ENCODE results near the gene GMDS. TPM values are rescaled to one million over a fixed set of nuclear protein-coding genes. Genes with fewer than 3 reads are reported as not detected.

The GMDS gene
- total and polyA plus RNA-seq, 2 of the 13 experiments (the other 11 are each of a cell fraction or from before 2014, with no cell fraction given): 64.4 to 112 TPM

DNA sequence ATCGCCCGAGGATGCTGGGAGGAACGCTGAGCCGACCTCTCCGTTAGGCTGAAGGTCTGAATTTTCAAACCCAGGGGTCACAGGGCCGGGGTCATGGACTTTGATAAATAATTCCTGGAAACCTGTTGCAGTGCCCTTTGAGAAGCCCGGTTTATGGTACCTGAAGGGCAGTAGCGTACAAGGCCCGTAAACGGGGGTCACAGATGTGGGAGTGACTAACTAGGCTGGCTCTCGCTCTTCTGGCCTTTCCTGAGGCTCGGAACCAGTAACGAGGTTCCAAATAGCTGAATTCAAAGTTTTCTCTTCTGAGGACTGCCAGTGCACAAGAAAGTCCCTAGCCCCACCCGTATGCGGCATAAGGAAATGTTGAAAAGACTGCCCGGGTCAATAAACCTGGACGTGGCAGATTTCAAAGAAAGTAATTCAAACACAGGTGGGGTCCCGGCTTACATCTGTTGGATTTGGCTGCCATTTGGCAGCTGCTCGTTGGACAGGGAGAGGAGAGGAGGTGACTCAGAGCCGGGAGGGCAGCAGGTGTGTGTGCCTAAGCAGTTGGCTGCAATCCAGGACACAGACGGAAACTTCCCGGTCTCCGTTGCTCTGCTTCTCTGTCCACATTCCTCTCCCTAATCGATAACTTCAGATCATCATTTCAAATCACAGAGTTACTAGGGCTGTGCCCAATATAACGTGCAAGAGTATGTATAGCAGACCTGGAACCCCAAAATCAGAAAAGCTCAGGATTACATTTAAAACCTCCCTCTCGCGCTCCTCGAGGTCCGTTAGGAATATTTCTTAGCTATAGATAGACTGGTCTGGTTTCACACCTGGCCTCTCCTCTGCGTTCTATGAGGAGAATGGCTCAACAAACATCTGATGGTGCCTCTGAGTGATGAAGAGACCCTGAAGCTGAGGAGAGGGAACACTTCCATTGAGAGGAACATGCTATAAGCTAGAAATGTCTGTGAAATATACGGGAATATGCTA, 765 bp upstream of the GMDS start (continued):
- TF ChIP-seq, protein P1, sequence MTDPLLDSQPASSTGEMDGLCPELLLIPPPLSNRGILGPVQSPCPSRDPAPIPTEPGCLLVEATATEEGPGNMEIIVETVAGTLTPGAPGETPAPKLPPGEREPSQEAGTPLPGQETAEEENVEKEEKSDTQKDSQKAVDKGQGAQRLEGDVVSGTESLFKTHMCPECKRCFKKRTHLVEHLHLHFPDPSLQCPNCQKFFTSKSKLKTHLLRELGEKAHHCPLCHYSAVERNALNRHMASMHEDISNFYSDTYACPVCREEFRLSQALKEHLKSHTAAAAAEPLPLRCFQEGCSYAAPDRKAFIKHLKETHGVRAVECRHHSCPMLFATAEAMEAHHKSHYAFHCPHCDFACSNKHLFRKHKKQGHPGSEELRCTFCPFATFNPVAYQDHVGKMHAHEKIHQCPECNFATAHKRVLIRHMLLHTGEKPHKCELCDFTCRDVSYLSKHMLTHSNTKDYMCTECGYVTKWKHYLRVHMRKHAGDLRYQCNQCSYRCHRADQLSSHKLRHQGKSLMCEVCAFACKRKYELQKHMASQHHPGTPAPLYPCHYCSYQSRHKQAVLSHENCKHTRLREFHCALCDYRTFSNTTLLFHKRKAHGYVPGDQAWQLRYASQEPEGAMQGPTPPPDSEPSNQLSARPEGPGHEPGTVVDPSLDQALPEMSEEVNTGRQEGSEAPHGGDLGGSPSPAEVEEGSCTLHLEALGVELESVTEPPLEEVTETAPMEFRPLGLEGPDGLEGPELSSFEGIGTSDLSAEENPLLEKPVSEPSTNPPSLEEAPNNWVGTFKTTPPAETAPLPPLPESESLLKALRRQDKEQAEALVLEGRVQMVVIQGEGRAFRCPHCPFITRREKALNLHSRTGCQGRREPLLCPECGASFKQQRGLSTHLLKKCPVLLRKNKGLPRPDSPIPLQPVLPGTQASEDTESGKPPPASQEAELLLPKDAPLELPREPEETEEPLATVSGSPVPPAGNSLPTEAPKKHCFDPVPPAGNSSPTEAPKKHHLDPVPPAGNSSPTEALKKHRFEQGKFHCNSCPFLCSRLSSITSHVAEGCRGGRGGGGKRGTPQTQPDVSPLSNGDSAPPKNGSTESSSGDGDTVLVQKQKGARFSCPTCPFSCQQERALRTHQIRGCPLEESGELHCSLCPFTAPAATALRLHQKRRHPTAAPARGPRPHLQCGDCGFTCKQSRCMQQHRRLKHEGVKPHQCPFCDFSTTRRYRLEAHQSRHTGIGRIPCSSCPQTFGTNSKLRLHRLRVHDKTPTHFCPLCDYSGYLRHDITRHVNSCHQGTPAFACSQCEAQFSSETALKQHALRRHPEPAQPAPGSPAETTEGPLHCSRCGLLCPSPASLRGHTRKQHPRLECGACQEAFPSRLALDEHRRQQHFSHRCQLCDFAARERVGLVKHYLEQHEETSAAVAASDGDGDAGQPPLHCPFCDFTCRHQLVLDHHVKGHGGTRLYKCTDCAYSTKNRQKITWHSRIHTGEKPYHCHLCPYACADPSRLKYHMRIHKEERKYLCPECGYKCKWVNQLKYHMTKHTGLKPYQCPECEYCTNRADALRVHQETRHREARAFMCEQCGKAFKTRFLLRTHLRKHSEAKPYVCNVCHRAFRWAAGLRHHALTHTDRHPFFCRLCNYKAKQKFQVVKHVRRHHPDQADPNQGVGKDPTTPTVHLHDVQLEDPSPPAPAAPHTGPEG (CRISPR knock-in tag; IDR thresholded peaks at IDR 0.05): 0 out of 2 replicates have a peak, but pooled peaks have one; percentile 17
- TF ChIP-seq HOXA3 (CRISPR knock-in tag; IDR thresholded peaks at IDR 0.05): peak; percentile 54; the same call in 1 of the 2 replicates
- TF ChIP-seq, protein P2, sequence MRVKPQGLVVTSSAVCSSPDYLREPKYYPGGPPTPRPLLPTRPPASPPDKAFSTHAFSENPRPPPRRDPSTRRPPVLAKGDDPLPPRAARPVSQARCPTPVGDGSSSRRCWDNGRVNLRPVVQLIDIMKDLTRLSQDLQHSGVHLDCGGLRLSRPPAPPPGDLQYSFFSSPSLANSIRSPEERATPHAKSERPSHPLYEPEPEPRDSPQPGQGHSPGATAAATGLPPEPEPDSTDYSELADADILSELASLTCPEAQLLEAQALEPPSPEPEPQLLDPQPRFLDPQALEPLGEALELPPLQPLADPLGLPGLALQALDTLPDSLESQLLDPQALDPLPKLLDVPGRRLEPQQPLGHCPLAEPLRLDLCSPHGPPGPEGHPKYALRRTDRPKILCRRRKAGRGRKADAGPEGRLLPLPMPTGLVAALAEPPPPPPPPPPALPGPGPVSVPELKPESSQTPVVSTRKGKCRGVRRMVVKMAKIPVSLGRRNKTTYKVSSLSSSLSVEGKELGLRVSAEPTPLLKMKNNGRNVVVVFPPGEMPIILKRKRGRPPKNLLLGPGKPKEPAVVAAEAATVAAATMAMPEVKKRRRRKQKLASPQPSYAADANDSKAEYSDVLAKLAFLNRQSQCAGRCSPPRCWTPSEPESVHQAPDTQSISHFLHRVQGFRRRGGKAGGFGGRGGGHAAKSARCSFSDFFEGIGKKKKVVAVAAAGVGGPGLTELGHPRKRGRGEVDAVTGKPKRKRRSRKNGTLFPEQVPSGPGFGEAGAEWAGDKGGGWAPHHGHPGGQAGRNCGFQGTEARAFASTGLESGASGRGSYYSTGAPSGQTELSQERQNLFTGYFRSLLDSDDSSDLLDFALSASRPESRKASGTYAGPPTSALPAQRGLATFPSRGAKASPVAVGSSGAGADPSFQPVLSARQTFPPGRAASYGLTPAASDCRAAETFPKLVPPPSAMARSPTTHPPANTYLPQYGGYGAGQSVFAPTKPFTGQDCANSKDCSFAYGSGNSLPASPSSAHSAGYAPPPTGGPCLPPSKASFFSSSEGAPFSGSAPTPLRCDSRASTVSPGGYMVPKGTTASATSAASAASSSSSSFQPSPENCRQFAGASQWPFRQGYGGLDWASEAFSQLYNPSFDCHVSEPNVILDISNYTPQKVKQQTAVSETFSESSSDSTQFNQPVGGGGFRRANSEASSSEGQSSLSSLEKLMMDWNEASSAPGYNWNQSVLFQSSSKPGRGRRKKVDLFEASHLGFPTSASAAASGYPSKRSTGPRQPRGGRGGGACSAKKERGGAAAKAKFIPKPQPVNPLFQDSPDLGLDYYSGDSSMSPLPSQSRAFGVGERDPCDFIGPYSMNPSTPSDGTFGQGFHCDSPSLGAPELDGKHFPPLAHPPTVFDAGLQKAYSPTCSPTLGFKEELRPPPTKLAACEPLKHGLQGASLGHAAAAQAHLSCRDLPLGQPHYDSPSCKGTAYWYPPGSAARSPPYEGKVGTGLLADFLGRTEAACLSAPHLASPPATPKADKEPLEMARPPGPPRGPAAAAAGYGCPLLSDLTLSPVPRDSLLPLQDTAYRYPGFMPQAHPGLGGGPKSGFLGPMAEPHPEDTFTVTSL (CRISPR knock-in tag; IDR thresholded peaks at IDR 0.05; ENCODE audit: borderline replicate concordance): peak; percentile 59; the same call in 1 of the 2 replicates
- no peak for TF ChIP-seq ATF7 (IDR thresholded peaks at IDR 0.05)
- no peak; the same call in 1 of the 2 replicates for TF ChIP-seq ATF7 (CRISPR knock-in tag; IDR thresholded peaks at IDR 0.05)
- no peak for TF ChIP-seq PRDM15 (CRISPR knock-in tag; IDR thresholded peaks at IDR 0.05)
- peak; percentile 71 for TF ChIP-seq ZNF317 (CRISPR knock-in tag; IDR thresholded peaks at IDR 0.05)
- TF ChIP-seq, protein P3, sequence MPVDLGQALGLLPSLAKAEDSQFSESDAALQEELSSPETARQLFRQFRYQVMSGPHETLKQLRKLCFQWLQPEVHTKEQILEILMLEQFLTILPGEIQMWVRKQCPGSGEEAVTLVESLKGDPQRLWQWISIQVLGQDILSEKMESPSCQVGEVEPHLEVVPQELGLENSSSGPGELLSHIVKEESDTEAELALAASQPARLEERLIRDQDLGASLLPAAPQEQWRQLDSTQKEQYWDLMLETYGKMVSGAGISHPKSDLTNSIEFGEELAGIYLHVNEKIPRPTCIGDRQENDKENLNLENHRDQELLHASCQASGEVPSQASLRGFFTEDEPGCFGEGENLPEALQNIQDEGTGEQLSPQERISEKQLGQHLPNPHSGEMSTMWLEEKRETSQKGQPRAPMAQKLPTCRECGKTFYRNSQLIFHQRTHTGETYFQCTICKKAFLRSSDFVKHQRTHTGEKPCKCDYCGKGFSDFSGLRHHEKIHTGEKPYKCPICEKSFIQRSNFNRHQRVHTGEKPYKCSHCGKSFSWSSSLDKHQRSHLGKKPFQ (CRISPR knock-in tag; IDR thresholded peaks at IDR 0.05; ENCODE audit: insufficient replicate concordance): peak; percentile 14
- no peak; the same call in 1 of the 2 replicates for TF ChIP-seq ZNF616 (CRISPR knock-in tag; IDR thresholded peaks at IDR 0.05; ENCODE audit: low read depth)
